K562 (cell line): Measurements from ENCODE around the gene ACTR1B. TPM values are rescaled to one million over a fixed set of nuclear protein-coding genes. Genes with fewer than 3 reads are reported as not detected.

ENCODE experiments used
- ARHGAP35 ChIP-seq: fragments of 450-650 bp; IDR thresholded peaks from 2 replicates; pipeline ENCODE4 v1.6.1; 2018; ENCODE audit not compliant: partially characterized antibody
- BACH1 ChIP-seq: fragments of 200-800 bp; sonication (Bioruptor generic); IDR thresholded peaks from 2 replicates; pipeline ENCODE4 v1.6.1; 2016; ENCODE audit warnings: missing genetic modification characterization, missing compliant biosample characterization
- ELK3 ChIP-seq: fragments of 450-650 bp; formaldehyde crosslinking; IDR thresholded peaks from 2 replicates; pipeline ENCODE4 v1.4.0; 2020; ENCODE audit warnings: mild to moderate bottlenecking
- HMGXB4 ChIP-seq: sonication (generic); formaldehyde crosslinking; IDR thresholded peaks from 2 replicates; pipeline ENCODE4 v1.8.1; 2023; ENCODE audit warnings: mild to moderate bottlenecking, missing genetic modification reagents
- KLF10 ChIP-seq: fragments of 250-450 bp; sonication (Bioruptor Pico); IDR thresholded peaks from 2 replicates; pipeline ENCODE4 v1.6.1; 2021; ENCODE audit warnings: matching md5 sums
- LEF1 ChIP-seq: fragments of 450-650 bp; IDR thresholded peaks from 2 replicates; pipeline ENCODE4 v1.6.1; 2016; ENCODE audit warnings: mild to moderate bottlenecking
- MCM2 ChIP-seq: fragments of 450-650 bp; IDR thresholded peaks from 2 replicates; pipeline ENCODE4 v1.6.1; 2017; ENCODE audit warnings: low read depth, mild to moderate bottlenecking
- MIER1 ChIP-seq: fragments of 450-650 bp; IDR thresholded peaks from 2 replicates; pipeline ENCODE4 v1.6.1; 2016; ENCODE audit warnings: antibody characterized with exemption, mild to moderate bottlenecking, low read depth
- SMARCA4 ChIP-seq: fragments of 450-650 bp; IDR thresholded peaks from 2 replicates; pipeline ENCODE4 v1.6.1; 2016
- WHSC1 ChIP-seq: IDR thresholded peaks from one replicate; pipeline ENCODE4 v1.6.1; 2012; ENCODE audit warnings: low read length, control low read depth, inconsistent platforms
- ZBED1 ChIP-seq: IDR thresholded peaks from 2 replicates; pipeline ENCODE4 v1.6.1; 2014
- ZNF3 ChIP-seq: fragments of 250-450 bp; sonication (Bioruptor Pico); IDR thresholded peaks from 2 replicates; pipeline ENCODE4 v1.5.0; 2021; ENCODE audit warnings: mild to moderate bottlenecking, moderate library complexity
- ZNF407 ChIP-seq: fragments of 450-650 bp; IDR thresholded peaks from 2 replicates; pipeline ENCODE4 v1.6.1; 2016; ENCODE audit warnings: low read depth
- ZNF785 ChIP-seq: fragments of 250-450 bp; sonication (Bioruptor Pico); IDR thresholded peaks from 2 replicates; pipeline ENCODE4 v1.4.0; 2020; ENCODE audit warnings: mild to moderate bottlenecking
- polyA plus RNA-seq, 8 experiments: library from polyadenylated mRNA; depleted of rRNA in 4 of 8; stranded (reverse) in 5 of 8; unstranded in 3 of 8; fragments of >200 nt; fragmentation: Nextera tagmentation in 2 of 8; fragmentation: Illumina TruSeq in 1 of 8; extraction: Ambion mirVana in 2 of 8; extraction: Trizol in 1 of 8; gene quantifications; 2 replicates each; pipeline versions ENCODE4 v1.2.1 to v1.2.3, GENCODE V29; 2011 to 2014; ENCODE audit warnings: inconsistent platforms in 1 of 8, missing spikeins in 1 of 8
- total RNA-seq, 7 experiments: library from RNA; depleted of rRNA in 6 of 7; stranded (reverse); fragments of >200 nt in 6 of 7; fragmentation: Illumina TruSeq in 2 of 7; extraction: Trizol in 2 of 7; gene quantifications; 2 replicates each; pipeline versions ENCODE4 v1.2.1 to v1.2.3, GENCODE V29; 2011 to 2021; ENCODE audit warnings: low replicate concordance in 1 of 7
- TF ChIP-seq, protein P1 (sequence below): sonication (generic); formaldehyde crosslinking; IDR thresholded peaks from 2 replicates; pipeline ENCODE4 v1.5.0; 2020; ENCODE audit warnings: missing genetic modification reagents
- TF ChIP-seq, protein P2 (sequence below), 3 experiments: fragments of 200-800 bp in 1 of 3; sonication (Bioruptor generic) in 1 of 3; sonication (generic) in 1 of 3; formaldehyde crosslinking in 1 of 3; IDR thresholded peaks; 2 replicates each; pipeline versions ENCODE4 v1.6.1 to v1.8.0; 2016 to 2022; ENCODE audit warnings: mild to moderate bottlenecking in 2 of 3, missing compliant biosample characterization in 2 of 3, missing genetic modification characterization in 2 of 3, missing genetic modification reagents in 1 of 3

Gene ACTR1B
- total and polyA plus RNA-seq, 9 of the 15 experiments (the other 6 are each of a cell fraction or from before 2014, with no cell fraction given): 0.49 to 42.3 (median 22.5) TPM

DNA sequence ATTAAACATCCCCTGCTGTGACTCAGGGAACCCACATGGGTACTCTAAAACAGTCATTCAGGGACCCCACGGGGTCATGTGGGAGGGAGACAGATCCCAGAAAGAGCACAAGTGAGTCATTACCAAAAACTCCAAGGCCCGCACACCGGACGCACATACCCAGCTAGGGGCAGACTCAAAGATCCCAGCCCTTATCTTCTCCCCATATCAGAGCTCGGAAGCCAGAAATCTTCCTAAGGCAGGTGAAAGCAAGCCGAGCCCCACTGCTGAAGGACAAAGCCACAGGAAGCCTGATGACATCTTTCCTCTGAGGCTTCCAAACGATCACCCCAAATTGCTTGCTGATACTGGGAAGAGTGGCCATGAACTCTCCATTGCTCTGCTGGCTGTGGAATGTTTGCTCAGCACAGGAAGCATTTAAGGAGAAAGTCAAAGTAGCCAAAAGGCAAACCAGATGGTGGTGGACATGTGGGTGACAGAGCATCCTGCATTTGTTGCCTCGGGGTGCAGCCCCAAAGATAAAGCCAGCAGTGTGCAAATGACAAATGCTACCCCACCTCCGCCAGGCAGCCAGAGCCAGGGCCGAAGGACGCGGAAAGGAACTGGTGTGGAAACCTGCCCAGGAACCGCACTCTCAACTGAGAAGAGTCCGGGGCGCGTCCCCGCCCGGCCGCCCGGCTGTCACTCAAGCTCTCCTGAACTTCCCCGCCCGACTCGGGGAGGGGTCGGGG lies 784 bp downstream of the ACTR1B start (continued):
- no peak for TF ChIP-seq KLF10 (CRISPR knock-in tag)
- TF ChIP-seq BACH1: no peak
- TF ChIP-seq ELK3 (CRISPR knock-in tag): no peak
- no peak for TF ChIP-seq WHSC1
- no peak for TF ChIP-seq MIER1
- TF ChIP-seq ZNF3 (CRISPR knock-in tag): no peak
- no peak for TF ChIP-seq HMGXB4 (CRISPR knock-in tag)
- no peak; the same call in 1 of the 2 replicates for TF ChIP-seq ZBED1
- TF ChIP-seq, protein P1, sequence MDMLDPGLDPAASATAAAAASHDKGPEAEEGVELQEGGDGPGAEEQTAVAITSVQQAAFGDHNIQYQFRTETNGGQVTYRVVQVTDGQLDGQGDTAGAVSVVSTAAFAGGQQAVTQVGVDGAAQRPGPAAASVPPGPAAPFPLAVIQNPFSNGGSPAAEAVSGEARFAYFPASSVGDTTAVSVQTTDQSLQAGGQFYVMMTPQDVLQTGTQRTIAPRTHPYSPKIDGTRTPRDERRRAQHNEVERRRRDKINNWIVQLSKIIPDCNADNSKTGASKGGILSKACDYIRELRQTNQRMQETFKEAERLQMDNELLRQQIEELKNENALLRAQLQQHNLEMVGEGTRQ (CRISPR knock-in tag): no peak
- no peak for TF ChIP-seq MCM2
- TF ChIP-seq LEF1: peak; percentile 27; the same call in 1 of the 2 replicates
- TF ChIP-seq, protein P2, sequence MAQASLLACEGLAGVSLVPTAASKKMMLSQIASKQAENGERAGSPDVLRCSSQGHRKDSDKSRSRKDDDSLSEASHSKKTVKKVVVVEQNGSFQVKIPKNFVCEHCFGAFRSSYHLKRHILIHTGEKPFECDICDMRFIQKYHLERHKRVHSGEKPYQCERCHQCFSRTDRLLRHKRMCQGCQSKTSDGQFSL (CRISPR knock-in tag; IDR thresholded peaks at IDR 0.05): no peak
- TF ChIP-seq, protein P2 (tag; IDR thresholded peaks at IDR 0.05): no peak
- TF ChIP-seq ZNF407: no peak
- TF ChIP-seq SMARCA4: peak; percentile 74
- no peak for TF ChIP-seq ARHGAP35
- no peak for TF ChIP-seq ZNF785
